Panc1 (cell line): ENCODE data around the gene SNTN. TPM values are rescaled to one million over a fixed set of nuclear protein-coding genes. Genes with fewer than 3 reads are reported as not detected.

Source experiments
- ATAC-seq: fragments of 200-7000 bp; cut with Tn5 transposase; 2 replicates; pipeline ENCODE4 v1.9.1; 2020; ENCODE audit warnings: mild to moderate bottlenecking, moderate library complexity
- BruUV-seq: library from RNA; stranded (reverse); fragments of 400-500 nt; replicated peaks from 2 replicates; lab custom pipeline; 2021; lab: Mats Ljungman, UMichigan
- CTCF ChIA-PET: fragments of 300-600 bp; sonication (Branson Sonifier 250); formaldehyde crosslinking; loops from one replicate; lab custom pipeline; 2022; ENCODE audit warnings: antibody characterized with exemption; lab: Charles Lee
- POLR2A ChIA-PET: fragments of 300-600 bp; sonication (Branson Sonifier 250); formaldehyde crosslinking; loops from one replicate; lab custom pipeline; 2022; ENCODE audit warnings: antibody characterized with exemption; lab: Charles Lee
- DNase-seq: peaks from one replicate; pipeline ENCODE4 v3.0.0-alpha.2; 2010; ENCODE audit warnings: low read depth, low spot score
- H3K27ac ChIP-seq: 2 replicates; pipeline ENCODE4 v1.5.1; 2011; ENCODE audit warnings: mild to moderate bottlenecking, low read length, inconsistent platforms
- H3K27me3 ChIP-seq: fragments of 200-500 bp; sonication (Bioruptor generic); 2 replicates; pipeline ENCODE4 v1.6.0; 2014; ENCODE audit warnings: low read length, inconsistent platforms; ENCODE audit not compliant: control insufficient read depth, insufficient read depth
- H3K36me3 ChIP-seq: fragments of 200-500 bp; sonication (Bioruptor generic); 2 replicates; pipeline ENCODE4 v1.5.1; 2014; ENCODE audit warnings: inconsistent platforms, mild to moderate bottlenecking, low read length, moderate library complexity; ENCODE audit not compliant: control insufficient read depth, insufficient read depth
- H3K4me1 ChIP-seq: 2 replicates; pipeline ENCODE4 v1.5.1; 2011; ENCODE audit warnings: inconsistent platforms, mild to moderate bottlenecking, low read length, moderate library complexity; ENCODE audit not compliant: control insufficient read depth, insufficient read depth
- H3K4me3 ChIP-seq, 2 experiments: 2 replicates each; pipeline ENCODE4 v1.5.1; 2011 to 2012; ENCODE audit warnings: low read depth in 2 of 2, low read length in 2 of 2, mild to moderate bottlenecking in 2 of 2, inconsistent platforms in 1 of 2, moderate library complexity in 1 of 2
- H3K9me3 ChIP-seq: fragments of 200-500 bp; sonication (Bioruptor generic); 2 replicates; pipeline ENCODE4 v1.5.1; 2014; ENCODE audit warnings: low read depth, mild to moderate bottlenecking, inconsistent platforms, low read length, moderate library complexity; ENCODE audit not compliant: control insufficient read depth, insufficient read depth
- CTCF ChIP-seq: fragments of 450-650 bp; IDR thresholded peaks from 2 replicates; pipeline ENCODE4 v1.5.1; 2017; ENCODE audit warnings: mild to moderate bottlenecking
- POLR2AphosphoS5 ChIP-seq: IDR thresholded peaks from 2 replicates; pipeline ENCODE4 v1.6.1; 2012; ENCODE audit warnings: mild to moderate bottlenecking, low read depth, low read length, moderate library complexity
- REST ChIP-seq, 2 experiments: IDR thresholded peaks; 2 replicates each; pipeline ENCODE4 v1.6.1; 2011 to 2012; ENCODE audit warnings: low read depth in 2 of 2, control low read depth in 1 of 2, low read length in 1 of 2, mild to moderate bottlenecking in 1 of 2, moderate library complexity in 1 of 2; ENCODE audit not compliant: insufficient read depth in 1 of 2
- SIN3A ChIP-seq: IDR thresholded peaks from 2 replicates; pipeline ENCODE4 v1.6.1; 2012; ENCODE audit warnings: low read depth, mild to moderate bottlenecking, low read length, moderate library complexity, borderline replicate concordance; ENCODE audit not compliant: insufficient read depth
- TCF7L2 ChIP-seq: IDR thresholded peaks from 2 replicates; pipeline ENCODE4 v1.6.1; 2011; ENCODE audit warnings: mild to moderate bottlenecking, low read depth, low read length, inconsistent platforms
- in situ Hi-C: cut with HindIII; loops from 2 replicates; pipeline ENCODE4 v1.10.0; 2016; ENCODE audit warnings: low sequenced_read_pairs, low pct_unique_long_range_greater_than_20kb
- intact Hi-C: fragments of 100-400 bp; cut with micrococcal nuclease; formaldehyde crosslinking; loops from one replicate; pipeline ENCODE4 v1.10.0; 2022; ENCODE audit not compliant: unreplicated experiment
- total RNA-seq: library from RNA; stranded (reverse); gene quantifications from one replicate; pipeline ENCODE4 v1.2.1, GENCODE V29; 2021; ENCODE audit not compliant: unreplicated experiment

Gene SNTN
- total RNA-seq, 1 experiment from 2014 or later, result not detected

DNA sequence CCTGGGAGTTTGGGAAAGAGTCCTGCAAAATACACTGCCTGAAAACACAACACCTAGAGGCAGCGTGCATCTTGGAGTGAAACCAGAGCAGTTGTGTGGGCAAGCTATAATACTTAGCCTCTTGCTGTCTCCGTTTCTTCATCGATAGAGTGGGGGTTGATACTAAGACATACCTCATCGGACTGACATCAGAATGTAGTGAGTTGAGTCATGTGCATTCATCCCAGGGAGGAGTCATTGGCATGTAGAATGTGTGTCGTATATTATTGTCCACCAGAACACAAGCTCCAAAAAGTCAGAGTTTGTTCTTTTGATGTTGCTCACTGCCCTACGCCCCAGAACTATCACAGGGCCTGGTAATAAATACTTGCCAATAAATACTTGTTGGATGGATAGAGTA, 4.3 kb downstream of the SNTN start:
- TF ChIP-seq TCF7L2 (no peak), POLR2AphosphoS5 (no peak), SIN3A (no peak), REST (IDR thresholded peaks at IDR 0.05; ENCODE audit: insufficient read depth in 1 of 2, low read depth in 2 of 2, low read length in 1 of 2) (no peak), CTCF (no peak)
- Histone ChIP-seq H3K4me3 (no peak overlapping the region), H3K9me3 (no peaks in the 10 kb centered on the region), H3K27ac (no peak overlapping the region), H3K36me3 (no peaks in the 10 kb centered on the region), H3K4me1 (no peaks in the 10 kb centered on the region), H3K27me3 (no peaks in the 10 kb centered on the region)
- BruUV-seq, result no TSS peak
- intact Hi-C loops, result no loop called here
- CTCF ChIA-PET, result no interaction called here
- in situ Hi-C loops, result no loop called here
- ATAC-seq (no peak), DNase-seq (no peak)
- POLR2A ChIA-PET, result no interaction called here

- intact Hi-C loops, result no loop called here
- ChIA-PET CTCF (no interaction called here), POLR2A (no interaction called here)
- TF ChIP-seq REST (IDR thresholded peaks at IDR 0.05; ENCODE audit: insufficient read depth in 1 of 2, low read depth in 2 of 2, low read length in 1 of 2), result no peak
- TF ChIP-seq POLR2AphosphoS5, result no peak
- TF ChIP-seq SIN3A, result no peak
- ATAC-seq (no peak), DNase-seq (no peak)
- no TSS peak for BruUV-seq
- H3K4me1 ChIP-seq, result no peaks in the 10 kb centered on the region
- in situ Hi-C loops, result no loop called here
- H3K27me3 ChIP-seq, result no peaks in the 10 kb centered on the region
- no peaks in the 10 kb centered on the region for H3K9me3 ChIP-seq
- no peak overlapping the region for H3K27ac ChIP-seq
- H3K36me3 ChIP-seq, result no peaks in the 10 kb centered on the region
- H3K4me3 ChIP-seq, result no peak overlapping the region
Observed at GRCh38 chr3:63661242-63661641, 8.8 kb downstream of the SNTN start.
